AG04449 (cell line): ENCODE measurements around the gene NATD1.
"Not testable (repeated sequence)": the region's sequence is repeated elsewhere in the genome, so short reads cannot be mapped to it uniquely, and the experiment has no call there.

Experiments used
- CTCF ChIA-PET: fragments of 350-600 bp; formaldehyde crosslinking; extraction: SDS; loops from one replicate; lab custom pipeline; 2021; ENCODE audit warnings: antibody characterized with exemption; lab: Yijun Ruan, JAX
- POLR2A ChIA-PET: fragments of 400-600, 350-600 bp; formaldehyde crosslinking; extraction: SDS; loops from one replicate; lab custom pipeline; 2020; ENCODE audit warnings: antibody characterized with exemption, inconsistent platforms; lab: Yijun Ruan, JAX
- DNase-seq: peaks from one replicate; pipeline ENCODE4 v3.0.0-alpha.2; 2010; ENCODE audit warnings: low read depth, low spot score
- H3K4me3 ChIP-seq: 2 replicates; pipeline ENCODE4 v1.5.1; 2011; ENCODE audit warnings: low read depth, mild to moderate bottlenecking, control low read depth, low read length
- TF ChIP-seq, protein P1 (sequence below): IDR thresholded peaks from one replicate; pipeline ENCODE4 v1.5.1; 2011; ENCODE audit warnings: mild to moderate bottlenecking, moderate library complexity, low read length, control low read depth, inconsistent platforms; ENCODE audit not compliant: insufficient read depth; ENCODE audit errors: missing control alignments

Gene NATD1

DNA sequence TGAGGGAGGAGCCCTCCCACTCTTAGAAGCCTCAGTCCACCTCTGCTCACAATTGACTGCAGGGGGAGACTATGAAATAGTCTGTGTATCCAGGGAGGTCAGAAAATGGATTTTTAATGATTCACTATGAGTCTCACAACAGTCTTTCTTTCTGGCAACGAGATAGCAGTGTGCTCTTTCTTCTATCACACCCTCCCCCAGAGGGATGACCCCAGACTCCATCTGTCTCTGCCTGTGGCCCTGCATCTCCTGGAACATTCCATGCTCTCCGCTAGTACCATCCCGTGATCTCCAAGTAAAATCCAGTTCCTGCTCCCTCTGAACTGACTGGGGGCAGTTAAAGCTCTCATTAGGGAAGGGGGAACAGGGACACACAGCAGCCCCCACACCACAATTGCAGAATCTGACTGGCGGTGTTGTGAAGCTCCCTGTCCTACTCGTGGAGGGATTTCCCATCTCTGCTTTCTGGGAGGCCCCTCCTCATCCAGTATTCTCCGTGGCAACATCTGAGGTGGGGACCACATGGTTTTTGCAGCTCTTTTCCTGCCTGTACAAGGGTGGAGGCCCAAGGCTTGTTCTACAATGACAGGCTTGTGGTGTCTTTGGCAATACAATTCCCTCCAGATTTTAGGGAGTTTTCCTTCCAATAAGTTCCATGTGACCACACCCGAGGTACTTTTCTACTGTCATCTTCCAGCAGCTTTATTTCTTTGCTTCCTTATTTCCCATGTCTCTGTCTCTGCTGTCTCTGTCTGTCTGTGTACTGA lies 19.4 kb downstream of the NATD1 start:
- no peak overlapping the region for H3K4me3 ChIP-seq
- ChIA-PET POLR2A (no interaction called here), CTCF (interaction anchor here (0.5 to 1.8 kb wide), 3 partner anchors 76 to 113 kb away, joined by 3 to 6 read pairs (median 5); no protein-coding TSS in a partner anchor)
- no peak for DNase-seq
- TF ChIP-seq, protein P1, sequence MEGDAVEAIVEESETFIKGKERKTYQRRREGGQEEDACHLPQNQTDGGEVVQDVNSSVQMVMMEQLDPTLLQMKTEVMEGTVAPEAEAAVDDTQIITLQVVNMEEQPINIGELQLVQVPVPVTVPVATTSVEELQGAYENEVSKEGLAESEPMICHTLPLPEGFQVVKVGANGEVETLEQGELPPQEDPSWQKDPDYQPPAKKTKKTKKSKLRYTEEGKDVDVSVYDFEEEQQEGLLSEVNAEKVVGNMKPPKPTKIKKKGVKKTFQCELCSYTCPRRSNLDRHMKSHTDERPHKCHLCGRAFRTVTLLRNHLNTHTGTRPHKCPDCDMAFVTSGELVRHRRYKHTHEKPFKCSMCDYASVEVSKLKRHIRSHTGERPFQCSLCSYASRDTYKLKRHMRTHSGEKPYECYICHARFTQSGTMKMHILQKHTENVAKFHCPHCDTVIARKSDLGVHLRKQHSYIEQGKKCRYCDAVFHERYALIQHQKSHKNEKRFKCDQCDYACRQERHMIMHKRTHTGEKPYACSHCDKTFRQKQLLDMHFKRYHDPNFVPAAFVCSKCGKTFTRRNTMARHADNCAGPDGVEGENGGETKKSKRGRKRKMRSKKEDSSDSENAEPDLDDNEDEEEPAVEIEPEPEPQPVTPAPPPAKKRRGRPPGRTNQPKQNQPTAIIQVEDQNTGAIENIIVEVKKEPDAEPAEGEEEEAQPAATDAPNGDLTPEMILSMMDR, result no peak

DNA sequence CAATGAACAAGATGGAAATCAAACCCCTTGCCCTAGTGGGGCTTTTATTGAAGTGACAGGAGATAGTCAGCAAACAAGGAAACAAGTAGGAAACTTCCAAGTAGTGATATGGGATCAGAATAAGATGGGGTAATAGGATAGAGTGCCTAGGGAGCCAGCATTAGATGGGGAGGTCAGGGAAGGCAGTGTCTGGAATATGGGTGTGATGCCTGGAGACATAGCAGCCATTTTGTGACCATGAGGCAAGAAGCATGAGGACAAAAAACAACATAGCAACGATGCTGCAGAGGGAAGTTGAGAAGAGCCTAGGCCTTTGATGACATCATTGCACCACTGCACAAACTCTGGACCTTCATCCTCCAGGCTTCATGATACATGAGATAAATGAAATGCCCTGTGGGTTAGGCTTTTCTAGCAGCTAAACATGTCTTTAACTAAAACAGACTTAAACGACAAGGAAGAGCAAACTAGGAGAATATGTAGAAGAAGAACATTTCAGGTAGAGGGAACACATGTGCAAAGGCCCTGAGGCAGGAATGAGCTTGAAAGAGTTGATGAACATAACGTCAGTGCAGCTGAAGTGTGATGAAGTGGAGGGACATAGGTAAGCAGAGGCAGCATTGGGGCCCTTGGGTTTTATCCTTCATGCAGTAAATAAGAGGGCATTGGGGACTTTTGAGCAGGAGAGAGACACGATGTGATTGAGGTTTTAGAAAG lies 21.0 kb downstream of the NATD1 start:
- TF ChIP-seq, protein P1, result no peak
- ChIA-PET POLR2A (interaction anchor here (0.6 kb wide), 1 partner anchor 28 kb away, joined by 3 read pairs; no protein-coding TSS in a partner anchor), CTCF (interaction anchor here (1.2 to 1.8 kb wide), 3 partner anchors 16 to 103 kb away, joined by 3 to 6 read pairs (median 4); no protein-coding TSS in a partner anchor)
- no peak for DNase-seq
- no peak overlapping the region for H3K4me3 ChIP-seq

DNA sequence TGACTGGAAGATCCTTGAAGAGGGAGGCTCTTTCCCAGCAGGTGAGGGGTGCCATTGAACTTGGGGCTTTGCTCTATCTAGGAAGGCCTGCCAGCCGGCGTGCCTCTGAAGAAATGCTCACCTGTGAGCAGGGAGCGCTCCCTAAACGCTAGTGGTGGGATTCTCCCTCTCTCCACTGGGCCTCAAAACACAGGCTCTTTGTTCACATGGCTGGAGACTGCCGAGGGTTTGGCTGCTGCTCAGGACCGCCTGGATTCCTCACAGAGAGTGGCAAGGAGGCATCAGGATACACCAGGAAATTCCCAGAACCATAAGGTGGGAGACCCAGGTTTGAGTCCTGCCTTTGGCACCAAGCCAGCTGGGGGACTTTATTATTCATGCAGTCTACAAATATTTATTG lies 21.7 kb downstream of the NATD1 start:
- no peak for DNase-seq
- ChIA-PET POLR2A (no interaction called here), CTCF (interaction anchor here (1.4 to 1.8 kb wide), 2 partner anchors 9 to 15 kb away, joined by 4 to 5 read pairs; no protein-coding TSS in a partner anchor)
- TF ChIP-seq, protein P1, result no peak
- no peak overlapping the region for H3K4me3 ChIP-seq

DNA sequence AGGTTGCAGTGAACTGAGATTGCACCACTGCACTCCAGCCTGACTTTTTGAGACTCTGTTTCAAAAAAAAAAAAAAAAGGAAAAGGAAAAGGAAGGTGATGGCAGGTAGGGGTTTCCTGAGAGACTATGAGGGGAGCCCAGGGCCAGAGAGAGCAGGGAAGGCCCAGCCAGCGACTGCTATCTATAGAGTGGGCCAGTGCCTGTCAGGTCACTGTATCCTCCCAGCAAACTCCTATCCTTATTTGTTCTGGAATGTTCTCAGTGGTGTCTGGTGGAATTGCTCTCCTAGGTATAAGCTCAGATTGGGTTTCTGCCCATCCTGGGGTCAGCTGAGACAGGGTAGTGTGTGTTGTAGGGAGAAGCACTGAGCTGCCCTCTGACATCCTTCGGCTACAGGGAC lies 24.4 kb downstream of the NATD1 start:
- H3K4me3 ChIP-seq, result no peak overlapping the region
- ChIA-PET CTCF (interaction anchor here (0.7 kb wide), 1 partner anchor 1357 kb away, joined by 3 read pairs; no protein-coding TSS in a partner anchor), POLR2A (no interaction called here)
- TF ChIP-seq, protein P1, result no peak
- no peak for DNase-seq

DNA sequence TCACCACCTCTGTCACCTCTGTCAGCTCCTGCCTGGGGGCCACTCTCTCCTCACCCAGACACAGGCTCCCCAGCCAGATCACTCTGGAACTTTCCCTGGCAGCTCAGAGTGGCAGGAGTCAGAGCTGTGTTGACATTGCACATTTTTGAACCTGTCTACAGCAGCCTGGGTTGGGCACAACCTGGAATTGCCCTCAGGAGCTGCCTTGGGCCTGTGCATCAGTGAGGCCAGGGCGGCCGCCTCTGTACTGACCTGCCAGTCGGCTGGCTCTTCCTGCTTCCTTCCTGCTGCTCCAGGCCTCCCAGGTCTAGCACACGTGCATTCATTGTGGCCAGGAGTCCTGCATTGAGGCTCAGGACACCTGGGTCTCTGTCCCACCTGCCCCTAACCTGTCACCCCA lies 25.1 kb downstream of the NATD1 start:
- DNase-seq, result no peak
- TF ChIP-seq, protein P1, result no peak
- ChIA-PET CTCF (interaction anchor here (0.6 kb wide), 1 partner anchor 99 kb away, joined by 3 read pairs; no protein-coding TSS in a partner anchor), POLR2A (no interaction called here)
- H3K4me3 ChIP-seq, result no peak overlapping the region

DNA sequence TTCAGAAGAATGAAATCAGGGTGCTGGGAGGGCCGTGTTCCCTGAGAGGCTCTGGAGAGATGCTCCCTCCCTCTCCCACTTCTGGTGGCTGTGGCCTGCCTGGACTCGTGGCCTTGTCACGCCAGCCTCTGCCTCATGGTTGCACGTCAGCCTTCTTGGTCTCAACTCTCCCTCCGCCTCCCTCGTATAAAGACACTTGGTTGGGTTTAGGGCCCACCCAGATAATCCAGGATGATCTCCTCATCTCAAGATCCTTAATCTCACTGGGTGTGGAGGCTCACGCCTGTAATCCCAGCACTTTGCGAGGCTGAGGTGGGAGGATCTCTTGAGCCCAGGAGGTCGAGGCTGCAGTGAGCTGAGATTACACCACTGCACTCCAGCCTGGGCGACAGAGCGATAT lies 25.9 kb downstream of the NATD1 start:
- POLR2A ChIA-PET, H3K4me3 ChIP-seq, DNase-seq: not testable (repeated sequence)
- CTCF ChIA-PET, result interaction anchor here (1.1 kb wide), 1 partner anchor 98 kb away, joined by 3 read pairs; no protein-coding TSS in a partner anchor
